ENCODE data around the gene CCR6. TPM values are rescaled to one million over a fixed set of nuclear protein-coding genes. Genes with fewer than 3 reads are reported as not detected.

The CCR6 gene
- total RNA-seq, 1 donor from 2014 or later = not detected

- peaks cover 11% of the 10 kb centered on the region for H3K9me3 Mint-ChIP-seq
- peaks cover 10% of the 10 kb centered on the region for H3K4me1 Mint-ChIP-seq (ENCODE audit: unreplicated experiment)
- TF ChIP-seq CTCF (conservative IDR thresholded peaks at IDR 0.05) = no peak
- no peak overlapping the region for H3K27ac Mint-ChIP-seq
- no peaks in the 10 kb centered on the region for H3K36me3 Mint-ChIP-seq
- H3K27me3 Mint-ChIP-seq = no peaks in the 10 kb centered on the region
- no peak for DNase-seq (ENCODE audit: extremely low spot score, unreplicated experiment)
- H3K4me3 Mint-ChIP-seq = no peak overlapping the region
Measured at GRCh38 chr6:167102318-167102717, 20.6 kb upstream of the CCR6 start.

GRCh38 chr6:167103041-167103891 lies 19.6 kb upstream of the CCR6 start:
- Mint-ChIP-seq H3K4me3 (no peak overlapping the region), H3K27ac (no peak overlapping the region), H3K4me1 (ENCODE audit: unreplicated experiment) (peaks cover 10% of the 10 kb centered on the region), H3K9me3 (peaks cover 11% of the 10 kb centered on the region), H3K36me3 (no peaks in the 10 kb centered on the region), H3K27me3 (no peaks in the 10 kb centered on the region)
- no peak for TF ChIP-seq CTCF (conservative IDR thresholded peaks at IDR 0.05)
- no peak for DNase-seq (ENCODE audit: extremely low spot score, unreplicated experiment)

- Mint-ChIP-seq H3K27me3 (no peaks in the 10 kb centered on the region), H3K36me3 (no peaks in the 10 kb centered on the region), H3K4me1 (ENCODE audit: unreplicated experiment) (peaks cover 6% of the 10 kb centered on the region), H3K4me3 (no peak overlapping the region), H3K9me3 (peaks cover 11% of the 10 kb centered on the region), H3K27ac (no peak overlapping the region)
- TF ChIP-seq CTCF (conservative IDR thresholded peaks at IDR 0.05) = no peak
- no peak for DNase-seq (ENCODE audit: extremely low spot score, unreplicated experiment)
Measured at GRCh38 chr6:167104388-167104787, 18.5 kb upstream of the CCR6 start.

- H3K27ac Mint-ChIP-seq = no peak overlapping the region
- no peaks in the 10 kb centered on the region for H3K36me3 Mint-ChIP-seq
- H3K9me3 Mint-ChIP-seq = peaks cover 8% of the 10 kb centered on the region
- H3K4me3 Mint-ChIP-seq = no peak overlapping the region
- H3K4me1 Mint-ChIP-seq (ENCODE audit: unreplicated experiment) = peaks cover 6% of the 10 kb centered on the region
- no peak for DNase-seq (ENCODE audit: extremely low spot score, unreplicated experiment)
- peaks cover 6% of the 10 kb centered on the region for H3K27me3 Mint-ChIP-seq
- no peak for TF ChIP-seq CTCF (conservative IDR thresholded peaks at IDR 0.05)
Measured at GRCh38 chr6:167105060-167105459, 17.8 kb upstream of the CCR6 start.

- peaks cover 7% of the 10 kb centered on the region for H3K27me3 Mint-ChIP-seq
- no peaks in the 10 kb centered on the region for H3K9me3 Mint-ChIP-seq
- H3K36me3 Mint-ChIP-seq = no peaks in the 10 kb centered on the region
- H3K4me1 Mint-ChIP-seq (ENCODE audit: unreplicated experiment) = no peaks in the 10 kb centered on the region
- no peak overlapping the region for H3K27ac Mint-ChIP-seq
- H3K4me3 Mint-ChIP-seq = no peak overlapping the region
- no peak for DNase-seq (ENCODE audit: extremely low spot score, unreplicated experiment)
- no peak for TF ChIP-seq CTCF (conservative IDR thresholded peaks at IDR 0.05)
Measured at GRCh38 chr6:167106406-167106805, 16.5 kb upstream of the CCR6 start.
